GM18907 (cell line): ENCODE measurements around the gene TTBK2.
"Not testable (repeated sequence)": the region's sequence is repeated elsewhere in the genome, so short reads cannot be mapped to it uniquely, and the experiment has no call there.

Source experiments
- ATAC-seq: cut with Tn5 transposase; IDR thresholded peaks from one replicate; pipeline ENCODE4 v1.9.1; 2021; ENCODE audit warnings: mild to moderate bottlenecking, moderate library complexity; ENCODE audit not compliant: unreplicated experiment

The TTBK2 gene

GRCh38 chr15:42911058-42911592 lies 9.5 kb downstream of the TTBK2 start:
- ATAC-seq: no peak

GRCh38 chr15:42908538-42908937 lies 12.0 kb downstream of the TTBK2 start:
- ATAC-seq: no peak

GRCh38 chr15:42903388-42904324 lies 16.9 kb downstream of the TTBK2 start:
- no peak for ATAC-seq

- ATAC-seq: not testable (repeated sequence)
Observed at GRCh38 chr15:42893911-42894310, 26.7 kb downstream of the TTBK2 start.

GRCh38 chr15:42891569-42891968 lies 29.0 kb downstream of the TTBK2 start:
- ATAC-seq: no peak

GRCh38 chr15:42890161-42890913 lies 30.2 kb downstream of the TTBK2 start:
- ATAC-seq: no peak

GRCh38 chr15:42887384-42887783 lies 33.2 kb downstream of the TTBK2 start:
- ATAC-seq: not testable (repeated sequence)

GRCh38 chr15:42880121-42880520 lies 40.5 kb downstream of the TTBK2 start:
- ATAC-seq: no peak

GRCh38 chr15:42879443-42879842 lies 41.1 kb downstream of the TTBK2 start:
- no peak for ATAC-seq

- no peak for ATAC-seq
Observed at GRCh38 chr15:42876224-42876623, 44.4 kb downstream of the TTBK2 start.

- no peak for ATAC-seq
Observed at GRCh38 chr15:42868683-42869082, 51.9 kb downstream of the TTBK2 start.

GRCh38 chr15:42863572-42864239 lies 56.9 kb downstream of the TTBK2 start:
- ATAC-seq: no peak

- no peak for ATAC-seq
Observed at GRCh38 chr15:42858999-42859789, 61.4 kb downstream of the TTBK2 start.

GRCh38 chr15:42858540-42858939 lies 62.0 kb downstream of the TTBK2 start:
- no peak for ATAC-seq

GRCh38 chr15:42854576-42854975 lies 66.0 kb downstream of the TTBK2 start:
- ATAC-seq: no peak

- no peak for ATAC-seq
Observed at GRCh38 chr15:42849836-42850235, 70.7 kb downstream of the TTBK2 start.

- ATAC-seq: no peak
Observed at GRCh38 chr15:42848846-42849245, 71.7 kb downstream of the TTBK2 start.

GRCh38 chr15:42846647-42847046 lies 73.9 kb downstream of the TTBK2 start:
- no peak for ATAC-seq

GRCh38 chr15:42845581-42845980 lies 75.0 kb downstream of the TTBK2 start:
- ATAC-seq: no peak

- no peak for ATAC-seq
Observed at GRCh38 chr15:42843699-42844098, 76.9 kb downstream of the TTBK2 start.
